ENCODE results near the gene YTHDC2.
"Not testable (repeated sequence)": the region's sequence is repeated elsewhere in the genome, so short reads cannot be mapped to it uniquely, and the experiment has no call there.

YTHDC2 gene

GRCh38 chr5:113520899-113521298, 7.4 kb downstream of the YTHDC2 start:
- no peak for DNase-seq

GRCh38 chr5:113523168-113523567, 9.7 kb downstream of the YTHDC2 start:
- no peak for DNase-seq

- DNase-seq, result no peak
These were observed 11.4 kb downstream of the YTHDC2 start for GRCh38 chr5:113524927-113525326.

- DNase-seq, result no peak
These were observed 12.9 kb downstream of the YTHDC2 start for GRCh38 chr5:113526421-113526820.

- no peak for DNase-seq
These were observed 14.3 kb downstream of the YTHDC2 start for GRCh38 chr5:113527746-113528145.

- DNase-seq, result no peak
These were observed 18.1 kb downstream of the YTHDC2 start for GRCh38 chr5:113531481-113532159.

- no peak for DNase-seq
These were observed 24.8 kb downstream of the YTHDC2 start for GRCh38 chr5:113538313-113538712.

GRCh38 chr5:113546703-113547183, 33.2 kb downstream of the YTHDC2 start:
- no peak for DNase-seq

- DNase-seq, result no peak
These were observed 34.9 kb downstream of the YTHDC2 start for GRCh38 chr5:113548396-113548795.

GRCh38 chr5:113552137-113552536, 38.6 kb downstream of the YTHDC2 start:
- no peak for DNase-seq

- DNase-seq, result no peak
These were observed 39.1 kb downstream of the YTHDC2 start for GRCh38 chr5:113552620-113553019.

GRCh38 chr5:113562828-113563400, 49.4 kb downstream of the YTHDC2 start:
- no peak for DNase-seq

GRCh38 chr5:113569396-113569795, 55.9 kb downstream of the YTHDC2 start:
- no peak for DNase-seq

GRCh38 chr5:113572716-113573115, 59.2 kb downstream of the YTHDC2 start:
- no peak for DNase-seq

GRCh38 chr5:113574417-113574816, 60.9 kb downstream of the YTHDC2 start:
- no peak for DNase-seq

- DNase-seq, result no peak
These were observed 61.6 kb downstream of the YTHDC2 start for GRCh38 chr5:113575074-113575473.

- no peak for DNase-seq
These were observed 64.6 kb downstream of the YTHDC2 start for GRCh38 chr5:113578091-113578490.

GRCh38 chr5:113581388-113581787, 67.9 kb downstream of the YTHDC2 start:
- DNase-seq, result no peak

GRCh38 chr5:113598150-113598549, 84.7 kb downstream of the YTHDC2 start:
- DNase-seq, result no peak

- no peak for DNase-seq
These were observed 85.4 kb downstream of the YTHDC2 start for GRCh38 chr5:113598926-113599325.

GRCh38 chr5:113600255-113600905, 86.9 kb downstream of the YTHDC2 start:
- no peak for DNase-seq

- no peak for DNase-seq
These were observed 87.9 kb downstream of the YTHDC2 start for GRCh38 chr5:113601423-113601822.

- not testable (repeated sequence) for DNase-seq
These were observed 89.8 kb downstream of the YTHDC2 start for GRCh38 chr5:113603246-113603645.

Data from activated T-cell treated with anti-CD3 and anti-CD28 coated beads for 4 hours (primary cell).